IMR-90 (cell line): ENCODE measurements around the gene BNIP2. TPM values are rescaled to one million over a fixed set of nuclear protein-coding genes. Genes with fewer than 3 reads are reported as not detected.

Experiments
- ATAC-seq: fragments of 200-7000 bp; cut with Tn5 transposase; 2 replicates; pipeline ENCODE4 v1.9.1; 2020; ENCODE audit warnings: low read depth, mild to moderate bottlenecking, moderate library complexity
- BruUV-seq: library from RNA; stranded (reverse); fragments of 400-500 nt; replicated peaks from 2 replicates; lab custom pipeline; 2021; lab: Mats Ljungman, UMichigan
- CTCF ChIA-PET: fragments of 300-600 bp; formaldehyde crosslinking; extraction: SDS; loops from one replicate; lab custom pipeline; 2021; ENCODE audit warnings: antibody characterized with exemption; lab: Yijun Ruan, JAX
- POLR2A ChIA-PET: fragments of 300-600 bp; sonication (Branson Sonifier 250); formaldehyde crosslinking; loops from one replicate; lab custom pipeline; 2022; ENCODE audit warnings: antibody characterized with exemption; ENCODE audit not compliant: unreplicated experiment; lab: Charles Lee
- DNase-seq: peaks from one replicate; pipeline ENCODE4 v3.0.0; 2013
- H2AFZ ChIP-seq: replicated peaks from 2 replicates; pipeline ENCODE3; 2013; ENCODE audit warnings: low read length, mild to moderate bottlenecking; ENCODE audit not compliant: poor library complexity
- H2AK5ac ChIP-seq: 2 replicates; pipeline ENCODE4 v1.6.1; 2013; ENCODE audit warnings: low read depth, low read length, inconsistent platforms
- H2AK9ac ChIP-seq: replicated peaks from 2 replicates; pipeline ENCODE3; 2013; ENCODE audit warnings: mild to moderate bottlenecking, low read depth, low read length, moderate library complexity; ENCODE audit not compliant: poor library complexity
- H2BK120ac ChIP-seq: 2 replicates; pipeline ENCODE4 v1.6.1; 2013; ENCODE audit warnings: low read depth, low read length, inconsistent platforms
- H2BK15ac ChIP-seq: 3 replicates; pipeline ENCODE4 v1.6.1; 2013; ENCODE audit warnings: low read depth, low read length, inconsistent platforms
- H2BK20ac ChIP-seq: 2 replicates; pipeline ENCODE4 v1.6.1; 2013; ENCODE audit warnings: low read depth, mild to moderate bottlenecking, inconsistent platforms, low read length, moderate library complexity
- H2BK5ac ChIP-seq: 2 replicates; pipeline ENCODE4 v1.6.1; 2013; ENCODE audit warnings: mild to moderate bottlenecking, low read depth, low read length, inconsistent platforms; ENCODE audit not compliant: poor library complexity, severe bottlenecking
- H3K14ac ChIP-seq: replicated peaks from 2 replicates; pipeline ENCODE4 v1.6.1; 2013; ENCODE audit warnings: low read depth, low read length, inconsistent platforms
- H3K18ac ChIP-seq: 2 replicates; pipeline ENCODE4 v1.6.1; 2013; ENCODE audit warnings: low read depth, low read length, control low read depth
- H3K23ac ChIP-seq: 2 replicates; pipeline ENCODE4 v1.6.1; 2013; ENCODE audit warnings: low read depth, low read length, inconsistent platforms
- H3K27ac ChIP-seq: 2 replicates; pipeline ENCODE4 v1.5.1; 2013; ENCODE audit warnings: mild to moderate bottlenecking, control low read depth, low read length; ENCODE audit not compliant: insufficient read depth
- H3K27me3 ChIP-seq: 2 replicates; pipeline ENCODE4 v1.6.1; 2013; ENCODE audit warnings: low read length; ENCODE audit not compliant: control insufficient read depth, insufficient read depth
- H3K36me3 ChIP-seq: 2 replicates; pipeline ENCODE4 v1.6.1; 2013; ENCODE audit warnings: low read length, mixed read lengths; ENCODE audit not compliant: control insufficient read depth, insufficient read depth
- H3K4ac ChIP-seq: 2 replicates; pipeline ENCODE4 v1.6.1; 2013; ENCODE audit warnings: low read depth, low read length, inconsistent platforms
- H3K4me1 ChIP-seq: 2 replicates; pipeline ENCODE4 v1.6.1; 2013; ENCODE audit warnings: low read length, mixed read lengths; ENCODE audit not compliant: control insufficient read depth, insufficient read depth
- H3K4me2 ChIP-seq: 2 replicates; pipeline ENCODE4 v1.6.1; 2013; ENCODE audit warnings: low read depth, mild to moderate bottlenecking, control low read depth, low read length, moderate library complexity
- H3K4me3 ChIP-seq: 2 replicates; pipeline ENCODE4 v1.5.1; 2013; ENCODE audit warnings: low read depth, mild to moderate bottlenecking, control low read depth, low read length, moderate library complexity; ENCODE audit not compliant: insufficient read depth
- H3K56ac ChIP-seq: 2 replicates; pipeline ENCODE4 v1.6.1; 2013; ENCODE audit warnings: low read length, inconsistent platforms; ENCODE audit not compliant: insufficient read depth; ENCODE audit errors: extremely low read depth
- H3K79me1 ChIP-seq, 2 experiments: 2 replicates each; pipeline ENCODE4 v1.6.1; 2013; ENCODE audit warnings: low read length in 2 of 2, inconsistent platforms in 1 of 2, low read depth in 1 of 2
- H3K9ac ChIP-seq: 2 replicates; pipeline ENCODE4 v1.6.1; 2013; ENCODE audit warnings: low read depth, low read length, control low read depth
- H3K9me1 ChIP-seq: 2 replicates; pipeline ENCODE4 v1.6.1; 2013; ENCODE audit warnings: low read length, inconsistent platforms; ENCODE audit not compliant: insufficient read depth
- H3K9me3 ChIP-seq: 2 replicates; pipeline ENCODE4 v1.6.1; 2013; ENCODE audit warnings: low read length; ENCODE audit not compliant: control insufficient read depth, insufficient read depth
- H4K20me1 ChIP-seq: 2 replicates; pipeline ENCODE4 v1.6.1; 2013; ENCODE audit warnings: low read length, inconsistent platforms; ENCODE audit not compliant: insufficient read depth
- H4K5ac ChIP-seq: 2 replicates; pipeline ENCODE4 v1.6.1; 2013; ENCODE audit warnings: mild to moderate bottlenecking, low read depth, low read length, control low read depth
- H4K8ac ChIP-seq, 2 experiments: 2 replicates each; pipeline ENCODE4 v1.6.1; 2013; ENCODE audit warnings: low read depth in 2 of 2, low read length in 2 of 2, control low read depth in 1 of 2, inconsistent platforms in 1 of 2
- H4K91ac ChIP-seq: 2 replicates; pipeline ENCODE4 v1.6.1; 2013; ENCODE audit warnings: low read depth, low read length, inconsistent platforms; ENCODE audit not compliant: insufficient read depth
- BHLHE40 ChIP-seq: fragments of 150-350 bp; IDR thresholded peaks from 2 replicates; pipeline ENCODE4 v1.6.1; 2016; ENCODE audit warnings: mild to moderate bottlenecking, low read depth, low read length
- CEBPB ChIP-seq: IDR thresholded peaks from 2 replicates; pipeline ENCODE4 v1.6.1; 2012; ENCODE audit warnings: low read depth, low read length, improper control_type of control experiment
- CHD1 ChIP-seq: IDR thresholded peaks from 2 replicates; pipeline ENCODE4 v1.6.1; 2012; ENCODE audit warnings: low read depth, low read length, improper control_type of control experiment
- CTCF ChIP-seq: conservative IDR thresholded peaks from 2 replicates; pipeline ENCODE4 v1.5.1; 2012; ENCODE audit warnings: mild to moderate bottlenecking, low read depth, low read length, improper control_type of control experiment
- ELK1 ChIP-seq: fragments of 150-350 bp; IDR thresholded peaks from 2 replicates; pipeline ENCODE4 v1.6.1; 2016; ENCODE audit warnings: low read depth, mild to moderate bottlenecking, low read length, moderate library complexity, borderline replicate concordance
- FOS ChIP-seq: fragments of 150-350 bp; IDR thresholded peaks from 2 replicates; pipeline ENCODE4 v1.6.1; 2016; ENCODE audit warnings: low read depth, low read length
- MAFK ChIP-seq: IDR thresholded peaks from 2 replicates; pipeline ENCODE4 v1.6.1; 2012; ENCODE audit warnings: low read depth, low read length, improper control_type of control experiment
- MXI1 ChIP-seq: IDR thresholded peaks from 2 replicates; pipeline ENCODE4 v1.6.1; 2012; ENCODE audit warnings: low read depth, mild to moderate bottlenecking, low read length, moderate library complexity, borderline replicate concordance
- NFE2L2 ChIP-seq: fragments of 150-350 bp; IDR thresholded peaks from 2 replicates; pipeline ENCODE4 v1.6.1; 2016; ENCODE audit warnings: low read depth, mild to moderate bottlenecking, low read length
- POLR2A ChIP-seq: IDR thresholded peaks from 2 replicates; pipeline ENCODE4 v1.6.1; 2012; ENCODE audit warnings: mild to moderate bottlenecking, low read depth, low read length
- RCOR1 ChIP-seq: IDR thresholded peaks from 2 replicates; pipeline ENCODE4 v1.6.1; 2012; ENCODE audit warnings: mild to moderate bottlenecking, low read length, improper control_type of control experiment; ENCODE audit not compliant: insufficient replicate concordance
- SMC3 ChIP-seq: fragments of 150-350 bp; IDR thresholded peaks from 2 replicates; pipeline ENCODE4 v1.6.1; 2016; ENCODE audit warnings: low read depth, mild to moderate bottlenecking, antibody characterized with exemption, low read length, moderate library complexity
- WGBS, 2 experiments: methylation state at CpG; one replicate each; pipeline versions ENCODE4 v1.1.5 to v1.1.7; 2013; ENCODE audit warnings: missing lambda C conversion rate in 2 of 2; ENCODE audit not compliant: insufficient read length in 1 of 2; ENCODE audit errors: extremely low coverage in 2 of 2; 5-methylcytosine and 5-hydroxymethylcytosine counted together
- dilution Hi-C: fragments of 300-500 bp; cut with HindIII; formaldehyde crosslinking; loops from one replicate; pipeline ENCODE4 v1.14.3; 2018; ENCODE audit warnings: low sequenced_read_pairs; ENCODE audit not compliant: unreplicated experiment
- in situ Hi-C: fragments of 300-500 bp; cut with MboI; formaldehyde crosslinking; loops from 3 replicates; pipeline ENCODE4 v1.14.3; 2019; ENCODE audit warnings: low sequenced_read_pairs, inconsistent platforms, mixed read lengths
- intact Hi-C: fragments of 100-400 bp; cut with micrococcal nuclease; formaldehyde crosslinking; loops from 2 replicates; pipeline ENCODE4 v1.10.0; 2022
- polyA plus RNA-seq, 3 experiments: library from polyadenylated mRNA; depleted of rRNA; stranded (reverse); fragments of >200 nt; gene quantifications; 2 replicates each; pipeline ENCODE4 v1.2.3, GENCODE V29; 2012; ENCODE audit warnings: low replicate concordance in 1 of 3
- total RNA-seq: library from RNA; depleted of rRNA; stranded (reverse); fragments of >200 nt; gene quantifications from 2 replicates; pipeline ENCODE4 v1.2.3, GENCODE V29; 2012

Gene BNIP2
- total and polyA plus RNA-seq, 2 of the 4 experiments (the other 2 are of a cell fraction), result 36.9 to 47.3 TPM

DNA sequence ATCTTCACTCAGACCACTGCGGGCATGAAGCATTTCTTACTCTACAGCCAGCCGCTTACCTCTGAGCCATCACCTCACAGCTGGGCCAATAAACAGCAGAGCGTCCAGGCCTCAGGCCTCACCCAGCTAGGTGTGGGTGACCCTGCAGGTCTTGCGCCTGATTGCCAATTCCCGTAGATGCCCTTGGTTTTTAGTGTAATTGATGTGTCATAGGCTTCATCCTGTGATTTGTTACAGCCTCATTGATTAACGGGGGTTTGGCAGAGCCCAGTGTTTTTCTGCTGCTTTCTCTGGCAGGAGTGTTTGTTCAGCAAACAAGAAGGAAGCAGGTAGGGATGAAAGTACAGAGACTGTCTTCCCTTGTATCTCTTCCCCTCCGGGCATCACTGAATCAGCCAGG, 49.6 kb upstream of the BNIP2 start:
- TF ChIP-seq RCOR1, result no peak
- no peak for TF ChIP-seq CEBPB
- TF ChIP-seq FOS, result no peak
- TF ChIP-seq SMC3, result no peak
- TF ChIP-seq CHD1, result no peak
- no peak for TF ChIP-seq MAFK
- TF ChIP-seq BHLHE40, result no peak
- TF ChIP-seq MXI1, result no peak
- TF ChIP-seq CTCF, result no peak
- no peak for TF ChIP-seq NFE2L2
- no peak for TF ChIP-seq ELK1
- TF ChIP-seq POLR2A, result no peak
- H3K36me3 ChIP-seq, result no peaks in the 10 kb centered on the region
- no peak overlapping the region for H3K23ac ChIP-seq
- DNase-seq, result no peak
- no peak overlapping the region for H2AK9ac ChIP-seq
- in situ Hi-C loops (no loop called here), dilution Hi-C loops (no loop called here), intact Hi-C loops (no loop called here)
- no peaks in the 10 kb centered on the region for H3K9me3 ChIP-seq
- H3K18ac ChIP-seq, result no peak overlapping the region
- H3K9ac ChIP-seq, result no peak overlapping the region
- no peaks in the 10 kb centered on the region for H3K9me1 ChIP-seq
- no peaks in the 10 kb centered on the region for H3K79me1 ChIP-seq
- H3K4me3 ChIP-seq, result no peak overlapping the region
- H2BK5ac ChIP-seq, result no peak overlapping the region
- H3K14ac ChIP-seq, result no peak overlapping the region
- H3K4me1 ChIP-seq, result no peaks in the 10 kb centered on the region
- no peak for ATAC-seq
- no peaks in the 10 kb centered on the region for H3K27me3 ChIP-seq
- POLR2A ChIA-PET, result no interaction called here
- H3K4me2 ChIP-seq, result no peak overlapping the region
- CTCF ChIA-PET, result no interaction called here
- no peak overlapping the region for H3K27ac ChIP-seq
- H4K5ac ChIP-seq, result no peak overlapping the region
- no peak overlapping the region for H2AK5ac ChIP-seq
- no peak overlapping the region for H4K8ac ChIP-seq
- H4K91ac ChIP-seq, result no peak overlapping the region
- no peak overlapping the region for H2BK20ac ChIP-seq
- no peaks in the 10 kb centered on the region for H4K20me1 ChIP-seq
- no peak overlapping the region for H2AFZ ChIP-seq
- H2BK15ac ChIP-seq, result no peak overlapping the region
- H3K56ac ChIP-seq, result no peak overlapping the region
- WGBS, 2 experiments, result 100% methylated on average over 1 of the region's 7 CpGs; no CpG with 5 or more reads in 1 of the 2 experiments
- H2BK120ac ChIP-seq, result no peak overlapping the region
- no TSS peak for BruUV-seq
- H3K4ac ChIP-seq, result no peak overlapping the region
